Hepatic stellate cell (primary cell): Measurements from ENCODE around the gene P4HA1.

Source experiments
- DNase-seq: peaks from one replicate; pipeline ENCODE4 v3.0.0; 2011; ENCODE audit warnings: low spot score

Gene P4HA1

GRCh38 chr10:73093922-73094850 lies 2.5 kb downstream of the P4HA1 start:
- DNase-seq = no peak

GRCh38 chr10:73092830-73093229 lies 3.8 kb downstream of the P4HA1 start:
- DNase-seq = no peak

GRCh38 chr10:73088304-73088703 lies 8.4 kb downstream of the P4HA1 start:
- no peak for DNase-seq

- no peak for DNase-seq
These were observed 9.8 kb downstream of the P4HA1 start for GRCh38 chr10:73086816-73087215.

- DNase-seq = no peak
These were observed 12.5 kb downstream of the P4HA1 start for GRCh38 chr10:73084209-73084608.

GRCh38 chr10:73083221-73083620 lies 13.4 kb downstream of the P4HA1 start:
- no peak for DNase-seq

- no peak for DNase-seq
These were observed 16.7 kb downstream of the P4HA1 start for GRCh38 chr10:73079779-73080541.

- no peak for DNase-seq
These were observed 20.1 kb downstream of the P4HA1 start for GRCh38 chr10:73076360-73077183.

- no peak for DNase-seq
These were observed 20.8 kb downstream of the P4HA1 start for GRCh38 chr10:73075829-73076228.

- no peak for DNase-seq
These were observed 23.0 kb downstream of the P4HA1 start for GRCh38 chr10:73073627-73074026.

GRCh38 chr10:73065441-73065840 lies 31.2 kb downstream of the P4HA1 start:
- DNase-seq = no peak

GRCh38 chr10:73061743-73062142 lies 34.9 kb downstream of the P4HA1 start:
- no peak for DNase-seq

GRCh38 chr10:73060738-73061635 lies 35.7 kb downstream of the P4HA1 start:
- DNase-seq = no peak

GRCh38 chr10:73060173-73060572 lies 36.5 kb downstream of the P4HA1 start:
- no peak for DNase-seq

- no peak for DNase-seq
These were observed 38.5 kb downstream of the P4HA1 start for GRCh38 chr10:73058057-73058591.

GRCh38 chr10:73054286-73054685 lies 42.4 kb downstream of the P4HA1 start:
- no peak for DNase-seq

GRCh38 chr10:73053275-73053674 lies 43.4 kb downstream of the P4HA1 start:
- DNase-seq = no peak

GRCh38 chr10:73044378-73045285 lies 52.0 kb downstream of the P4HA1 start:
- DNase-seq = peak; percentile 31

- no peak for DNase-seq
These were observed 52.8 kb downstream of the P4HA1 start for GRCh38 chr10:73043766-73044377.
